DND-41 (cell line): ENCODE measurements around the gene KCNN3.

Experiments
- EZH2 ChIP-seq: IDR thresholded peaks from 3 replicates; pipeline ENCODE4 v1.6.1; 2012; ENCODE audit warnings: borderline replicate concordance, low read depth, mild to moderate bottlenecking, moderate library complexity, low read length, inconsistent platforms; ENCODE audit not compliant: severe bottlenecking
- TF ChIP-seq, protein P1 (sequence below): IDR thresholded peaks from 2 replicates; pipeline ENCODE4 v1.5.1; 2012; ENCODE audit warnings: borderline replicate concordance, low read length, moderate library complexity, mild to moderate bottlenecking; ENCODE audit not compliant: poor library complexity, severe bottlenecking; ENCODE audit errors: extremely low read depth

DNA sequence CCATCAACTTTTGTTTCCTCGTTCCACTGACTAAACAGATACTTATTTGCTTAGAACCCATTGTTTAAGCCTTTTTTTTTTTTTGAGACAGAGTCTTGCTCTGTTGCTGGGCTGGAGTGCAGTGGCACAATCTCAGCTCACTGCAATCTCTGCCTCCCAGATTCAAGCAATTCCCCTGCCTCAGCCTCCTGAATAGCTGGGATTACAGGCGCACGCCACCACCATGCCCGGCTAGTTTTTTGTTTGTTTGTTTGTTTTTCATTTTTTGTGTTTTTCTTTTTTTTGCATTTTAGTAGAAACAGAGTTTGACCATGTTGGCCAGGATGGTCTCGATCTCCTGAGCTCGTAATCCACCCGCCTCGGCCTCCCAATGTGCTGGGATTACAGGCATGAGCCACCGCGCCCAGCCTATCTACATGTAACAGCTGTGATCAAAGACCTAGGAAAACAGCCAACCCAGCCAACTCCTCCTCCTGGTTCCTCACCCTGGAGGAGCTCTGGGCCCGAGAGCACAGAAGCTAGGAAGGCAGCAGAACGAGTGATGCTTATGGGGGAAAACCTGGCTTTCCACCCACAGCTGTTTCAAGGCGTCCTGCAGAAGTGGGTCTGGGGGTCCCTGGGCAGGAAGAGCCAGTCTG, 32.9 kb downstream of the KCNN3 start:
- TF ChIP-seq, protein P1, sequence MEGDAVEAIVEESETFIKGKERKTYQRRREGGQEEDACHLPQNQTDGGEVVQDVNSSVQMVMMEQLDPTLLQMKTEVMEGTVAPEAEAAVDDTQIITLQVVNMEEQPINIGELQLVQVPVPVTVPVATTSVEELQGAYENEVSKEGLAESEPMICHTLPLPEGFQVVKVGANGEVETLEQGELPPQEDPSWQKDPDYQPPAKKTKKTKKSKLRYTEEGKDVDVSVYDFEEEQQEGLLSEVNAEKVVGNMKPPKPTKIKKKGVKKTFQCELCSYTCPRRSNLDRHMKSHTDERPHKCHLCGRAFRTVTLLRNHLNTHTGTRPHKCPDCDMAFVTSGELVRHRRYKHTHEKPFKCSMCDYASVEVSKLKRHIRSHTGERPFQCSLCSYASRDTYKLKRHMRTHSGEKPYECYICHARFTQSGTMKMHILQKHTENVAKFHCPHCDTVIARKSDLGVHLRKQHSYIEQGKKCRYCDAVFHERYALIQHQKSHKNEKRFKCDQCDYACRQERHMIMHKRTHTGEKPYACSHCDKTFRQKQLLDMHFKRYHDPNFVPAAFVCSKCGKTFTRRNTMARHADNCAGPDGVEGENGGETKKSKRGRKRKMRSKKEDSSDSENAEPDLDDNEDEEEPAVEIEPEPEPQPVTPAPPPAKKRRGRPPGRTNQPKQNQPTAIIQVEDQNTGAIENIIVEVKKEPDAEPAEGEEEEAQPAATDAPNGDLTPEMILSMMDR: no peak
- TF ChIP-seq EZH2: no peak
